HK-2 (cell line): ENCODE measurements around the gene AGPS.
"Not testable (repeated sequence)": the region's sequence is repeated elsewhere in the genome, so short reads cannot be mapped to it uniquely, and the experiment has no call there.

Experiments
- DNase-seq: peaks from one replicate; pipeline ENCODE4 v3.0.0-alpha.2; 2018; ENCODE audit not compliant: unreplicated experiment

AGPS gene

GRCh38 chr2:177550264-177551200 is 158.0 kb downstream of the AGPS start:
- no peak for DNase-seq

- DNase-seq = not testable (repeated sequence)
These were observed 158.8 kb downstream of the AGPS start for GRCh38 chr2:177551360-177551759.

- peak; percentile 12 for DNase-seq
These were observed 159.4 kb downstream of the AGPS start for GRCh38 chr2:177551989-177552421.

- DNase-seq = peak; percentile 87
These were observed 160.0 kb downstream of the AGPS start for GRCh38 chr2:177552422-177553175.

- no peak for DNase-seq
These were observed 160.8 kb downstream of the AGPS start for GRCh38 chr2:177553176-177553884.

- DNase-seq = no peak
These were observed 161.8 kb downstream of the AGPS start for GRCh38 chr2:177554365-177554764.

GRCh38 chr2:177556153-177556552 is 163.6 kb downstream of the AGPS start:
- no peak for DNase-seq

GRCh38 chr2:177557794-177558193 is 165.2 kb downstream of the AGPS start:
- no peak for DNase-seq

- no peak for DNase-seq
These were observed 167.1 kb downstream of the AGPS start for GRCh38 chr2:177559638-177560037.

- DNase-seq = no peak
These were observed 175.8 kb downstream of the AGPS start for GRCh38 chr2:177568390-177568789.

- no peak for DNase-seq
These were observed 176.3 kb downstream of the AGPS start for GRCh38 chr2:177568893-177569292.

GRCh38 chr2:177572236-177572671 is 179.7 kb downstream of the AGPS start:
- DNase-seq = no peak

GRCh38 chr2:177573120-177573519 is 180.5 kb downstream of the AGPS start:
- DNase-seq = no peak

GRCh38 chr2:177574356-177574755 is 181.8 kb downstream of the AGPS start:
- DNase-seq = no peak

GRCh38 chr2:177575358-177575757 is 182.8 kb downstream of the AGPS start:
- no peak for DNase-seq

GRCh38 chr2:177577075-177577474 is 184.5 kb downstream of the AGPS start:
- DNase-seq = no peak

GRCh38 chr2:177578454-177578853 is 185.9 kb downstream of the AGPS start:
- DNase-seq = no peak

GRCh38 chr2:177579486-177580036 is 187.0 kb downstream of the AGPS start:
- DNase-seq = no peak

GRCh38 chr2:177582000-177582399 is 189.4 kb downstream of the AGPS start:
- DNase-seq = no peak

- peak; percentile 22 for DNase-seq
These were observed 191.6 kb downstream of the AGPS start for GRCh38 chr2:177584030-177584692.

- no peak for DNase-seq
These were observed 192.8 kb downstream of the AGPS start for GRCh38 chr2:177585234-177585863.
